HPDE6-E6E7 (cell line): Measurements from ENCODE around the gene ITGAV.

ENCODE experiments used
- DNase-seq: peaks from one replicate; pipeline ENCODE4 v3.0.0; 2011; ENCODE audit warnings: missing footprints; ENCODE audit errors: extremely low spot score

The ITGAV gene

DNA sequence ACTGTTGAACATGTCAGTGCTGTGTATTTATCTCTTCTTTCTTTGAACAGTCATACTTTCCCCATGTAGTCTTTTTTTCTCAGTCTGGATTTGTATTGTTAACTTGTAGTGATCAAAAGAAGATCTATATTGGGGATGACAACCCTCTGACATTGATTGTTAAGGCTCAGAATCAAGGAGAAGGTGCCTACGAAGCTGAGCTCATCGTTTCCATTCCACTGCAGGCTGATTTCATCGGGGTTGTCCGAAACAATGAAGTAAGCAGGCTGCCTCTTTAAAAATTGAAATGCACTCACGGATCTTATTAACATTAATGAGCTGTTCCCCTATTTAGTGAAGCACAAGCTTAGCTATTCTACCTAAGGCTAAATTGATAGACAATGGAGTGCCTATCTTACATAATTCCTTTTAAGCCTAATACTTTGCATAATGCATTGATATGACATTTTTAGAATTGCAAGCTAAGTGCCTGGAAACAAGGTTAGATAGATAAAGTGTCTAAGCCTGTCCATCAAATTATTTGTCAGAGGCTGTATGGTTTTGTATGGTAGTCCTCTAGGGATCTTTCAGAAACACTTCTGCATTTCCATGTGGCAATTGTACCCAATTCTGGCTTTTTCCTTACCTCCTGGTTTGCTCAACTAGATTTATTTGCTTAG, 74.7 kb downstream of the ITGAV start:
- no peak for DNase-seq

GRCh38 chr2:186669146-186669545, 79.3 kb downstream of the ITGAV start:
- DNase-seq = no peak

GRCh38 chr2:186670831-186671230, 81.0 kb downstream of the ITGAV start:
- no peak for DNase-seq

DNA sequence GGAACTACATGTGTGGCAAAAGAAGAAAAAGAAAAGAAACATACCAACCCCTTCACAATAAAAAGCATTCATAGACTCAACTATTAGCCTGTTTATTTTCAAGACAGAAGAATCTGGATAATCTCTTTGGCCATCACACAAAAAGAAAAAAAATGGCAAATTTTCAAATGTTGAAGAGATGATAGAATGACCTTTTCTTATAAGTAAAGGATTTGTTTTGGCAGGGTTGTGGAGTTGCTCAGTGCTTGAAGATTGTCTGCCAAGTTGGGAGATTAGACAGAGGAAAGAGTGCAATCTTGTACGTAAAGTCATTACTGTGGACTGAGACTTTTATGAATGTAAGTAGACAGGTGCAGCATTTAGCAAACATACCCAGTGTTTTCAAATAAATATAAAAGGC, 85.5 kb downstream of the ITGAV start:
- DNase-seq = no peak

DNA sequence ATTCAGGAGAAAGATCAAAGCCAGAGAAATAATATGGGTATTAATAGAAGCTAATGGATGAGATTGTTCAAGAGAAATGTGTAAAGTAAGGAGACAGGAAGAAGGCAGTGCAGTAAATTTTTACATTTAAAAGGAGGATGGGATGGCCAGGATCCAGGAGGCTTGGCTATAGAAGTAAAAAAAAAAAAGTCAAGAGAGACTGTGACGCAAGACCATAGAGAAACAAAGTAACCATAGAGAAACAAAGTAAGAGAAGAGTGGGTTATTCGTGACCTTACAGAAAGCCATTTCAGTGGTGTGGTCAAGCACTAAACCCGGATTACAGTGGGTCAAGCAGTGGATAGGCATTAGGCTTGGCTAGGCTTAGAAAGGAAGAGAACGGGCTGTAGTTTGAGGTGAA, 93.5 kb downstream of the ITGAV start:
- no peak for DNase-seq

GRCh38 chr2:186687807-186688211, 98.0 kb downstream of the ITGAV start:
- DNase-seq = no peak

- DNase-seq = no peak
Measured at GRCh38 chr2:186688813-186689212, 99.0 kb downstream of the ITGAV start.

DNA sequence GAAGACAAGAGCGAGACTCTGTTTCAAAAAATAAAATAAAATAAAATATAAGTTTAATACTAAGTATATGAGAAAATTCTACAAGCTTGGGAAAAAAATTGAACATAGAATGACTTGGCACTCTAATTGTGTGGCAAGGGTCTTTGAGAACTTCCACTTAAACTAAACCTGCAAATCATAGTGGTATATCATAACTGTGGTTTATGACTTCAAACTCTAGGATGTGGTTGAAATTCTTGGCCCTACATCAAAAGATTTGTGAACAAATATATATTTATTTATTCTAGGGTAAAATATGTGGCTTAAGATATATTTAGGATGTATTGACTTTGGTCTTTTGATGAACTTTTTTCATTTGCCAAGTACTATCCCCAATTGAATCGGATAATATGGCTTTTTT, 100.9 kb downstream of the ITGAV start:
- no peak for DNase-seq

- DNase-seq = no peak
Measured at GRCh38 chr2:186691231-186691630, 101.4 kb downstream of the ITGAV start.

DNA sequence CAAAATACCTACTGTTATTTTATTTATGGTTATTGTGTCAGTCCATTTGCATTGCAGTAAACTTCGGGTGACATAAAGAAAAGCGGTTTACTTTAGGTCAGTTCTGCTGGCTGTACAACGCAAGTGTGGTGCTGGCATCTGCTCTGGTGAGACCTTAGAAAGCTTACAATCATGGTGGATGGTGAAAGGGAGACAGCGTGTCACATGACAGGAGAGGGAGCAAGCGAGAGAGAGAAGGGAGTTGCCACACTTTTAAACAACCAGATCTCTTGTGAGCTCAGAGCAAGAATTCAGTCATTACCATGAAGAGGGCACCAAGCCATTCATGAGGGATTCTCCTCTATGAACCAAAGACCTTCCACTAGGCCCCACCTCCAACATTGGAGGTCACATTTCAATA, 102.0 kb downstream of the ITGAV start:
- no peak for DNase-seq

DNA sequence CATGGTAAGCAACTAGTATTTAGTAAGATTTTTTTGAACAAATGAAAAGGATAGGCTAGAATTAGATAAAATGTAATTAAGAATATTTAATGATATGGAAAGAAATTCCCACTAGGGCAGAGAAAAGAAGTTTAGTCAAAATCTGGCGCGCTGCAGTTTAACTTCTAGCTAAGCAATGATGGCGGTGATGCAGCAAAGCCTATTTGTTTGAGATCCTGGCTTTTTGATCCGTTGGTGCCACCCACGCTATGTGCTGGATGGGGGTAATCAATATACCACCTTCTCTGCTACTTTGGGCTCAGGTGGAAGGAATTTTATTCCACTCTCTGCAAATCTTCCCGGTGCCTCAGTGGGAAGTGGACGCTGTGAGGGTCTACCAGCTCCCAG, 103.6 kb downstream of the ITGAV start:
- DNase-seq = no peak

DNA sequence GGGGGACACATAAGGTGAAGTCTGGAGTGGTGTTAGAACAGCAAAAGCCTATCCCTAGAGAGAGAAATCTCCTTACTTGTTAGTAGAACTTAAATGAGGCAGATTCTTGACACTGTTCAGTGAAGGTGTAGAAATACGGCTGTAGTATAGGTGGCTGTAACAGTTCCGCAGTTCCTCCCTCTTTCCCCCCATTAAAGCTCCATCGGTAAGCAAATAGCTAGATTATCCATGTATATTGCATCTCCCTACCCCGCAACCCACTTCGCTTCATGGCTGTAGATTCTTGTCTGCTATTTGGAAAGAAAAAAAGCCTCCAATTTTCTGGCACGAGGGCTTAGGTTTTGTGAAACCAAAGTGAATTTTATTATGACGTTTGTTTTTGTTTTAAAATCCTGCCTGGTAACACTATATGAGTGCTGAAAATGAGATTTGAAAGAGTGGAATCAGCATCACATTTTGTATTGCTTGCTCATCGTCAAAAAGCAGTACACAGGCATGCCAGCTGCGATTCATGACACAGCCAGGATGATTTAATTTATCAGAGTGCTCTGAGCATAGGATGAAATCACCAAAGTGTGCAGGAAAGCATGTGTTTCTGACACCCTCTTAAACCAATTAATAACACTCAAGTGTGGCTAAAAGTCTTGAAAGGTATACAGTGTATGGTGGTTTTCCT, 105.4 kb downstream of the ITGAV start:
- DNase-seq = no peak

- no peak for DNase-seq
Measured at GRCh38 chr2:186696290-186696689, 106.4 kb downstream of the ITGAV start.

DNA sequence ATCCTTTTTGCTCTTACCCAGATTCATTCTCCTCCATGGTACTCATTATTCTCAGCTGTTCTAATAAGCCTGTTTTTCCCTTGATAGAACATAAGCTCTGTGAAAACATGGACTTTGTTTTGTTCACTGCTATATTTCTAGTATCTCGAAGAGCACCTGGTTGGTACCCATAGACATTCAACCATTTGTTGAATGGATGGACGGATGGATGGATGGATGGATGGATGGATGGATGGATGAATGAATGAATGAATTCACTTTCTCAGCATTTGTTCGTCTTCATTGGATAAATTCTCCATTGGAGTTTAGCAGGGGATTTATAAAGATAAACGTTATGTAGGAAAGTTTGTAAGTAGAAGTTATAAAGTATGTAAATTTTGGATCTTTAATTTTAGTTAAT, 106.9 kb downstream of the ITGAV start:
- DNase-seq = no peak

DNA sequence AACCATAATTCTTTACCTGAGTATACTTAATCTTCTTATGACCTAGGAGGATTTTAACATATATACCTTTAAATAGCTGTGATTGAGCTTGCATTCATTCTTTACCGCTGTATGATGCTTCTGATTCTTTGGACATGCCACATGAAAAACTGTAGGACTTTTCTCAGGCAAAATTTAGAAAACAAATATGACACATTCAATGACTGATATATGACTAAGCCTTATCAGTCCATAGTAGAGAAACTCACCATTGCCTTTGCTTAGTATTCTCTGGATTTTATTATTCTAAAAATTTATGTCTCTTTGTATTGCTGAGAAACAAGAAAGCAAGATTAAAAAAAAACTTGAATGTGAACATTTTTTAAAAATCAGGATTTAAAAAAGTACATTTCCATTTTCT, 107.7 kb downstream of the ITGAV start:
- DNase-seq = no peak

GRCh38 chr2:186699742-186700141, 109.9 kb downstream of the ITGAV start:
- no peak for DNase-seq

DNA sequence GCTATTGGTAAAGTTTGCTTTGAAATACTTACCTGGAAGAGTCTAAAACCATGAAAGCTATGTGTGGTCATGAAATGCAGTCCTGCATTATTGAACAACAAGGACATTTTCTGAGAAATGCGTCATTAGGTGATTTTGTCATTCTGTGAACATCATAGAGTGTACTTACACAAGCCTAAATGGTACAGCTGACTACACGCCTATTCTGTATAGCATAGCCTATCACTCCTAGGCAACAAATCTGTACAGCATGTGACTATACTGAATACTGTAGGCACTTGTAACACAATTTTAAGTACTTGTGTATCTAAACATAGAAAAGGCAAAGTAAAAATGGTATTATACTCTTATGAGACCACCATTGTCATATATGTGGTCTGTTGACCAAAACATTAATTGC, 112.2 kb downstream of the ITGAV start:
- no peak for DNase-seq

GRCh38 chr2:186702501-186702900, 112.6 kb downstream of the ITGAV start:
- no peak for DNase-seq

DNA sequence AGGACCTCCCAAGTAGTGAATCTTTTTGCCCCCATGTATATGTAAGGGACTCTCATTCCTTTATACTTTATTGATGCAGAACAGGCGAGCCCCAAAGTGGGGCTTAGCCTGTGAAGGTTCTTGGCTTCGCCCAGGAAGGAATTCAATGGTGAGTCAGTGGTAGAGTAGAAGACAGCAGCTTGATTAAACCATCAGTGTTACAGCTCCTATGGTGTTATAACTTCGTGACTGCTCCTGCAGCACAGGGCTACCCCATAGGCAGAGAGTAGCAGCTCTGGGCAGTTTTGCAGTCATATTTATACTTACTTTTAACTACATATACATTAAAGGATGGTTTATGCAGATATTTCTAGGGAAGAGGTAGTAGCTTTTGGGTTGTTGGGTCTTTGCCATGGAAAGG, 115.0 kb downstream of the ITGAV start:
- no peak for DNase-seq

GRCh38 chr2:186709529-186710450, 119.9 kb downstream of the ITGAV start:
- no peak for DNase-seq

DNA sequence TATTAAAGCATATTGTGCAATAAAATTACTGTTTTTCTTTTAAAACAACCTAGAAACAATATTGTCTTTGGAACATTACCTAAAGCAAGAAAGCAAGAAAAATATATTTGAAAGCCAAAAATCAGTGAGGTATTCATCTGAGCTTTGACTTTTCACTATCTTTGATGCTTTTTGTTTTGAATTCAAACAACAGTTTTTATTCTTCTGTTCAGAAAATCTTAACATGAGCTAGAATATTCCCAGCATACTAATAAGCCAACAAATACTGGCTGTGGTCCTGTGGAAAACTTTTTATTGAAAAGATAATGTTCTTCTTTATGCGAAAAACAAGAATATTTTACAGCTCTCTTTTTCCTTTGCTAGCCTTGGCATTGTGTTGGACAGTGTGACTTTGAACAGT, 123.8 kb downstream of the ITGAV start:
- DNase-seq = no peak

DNA sequence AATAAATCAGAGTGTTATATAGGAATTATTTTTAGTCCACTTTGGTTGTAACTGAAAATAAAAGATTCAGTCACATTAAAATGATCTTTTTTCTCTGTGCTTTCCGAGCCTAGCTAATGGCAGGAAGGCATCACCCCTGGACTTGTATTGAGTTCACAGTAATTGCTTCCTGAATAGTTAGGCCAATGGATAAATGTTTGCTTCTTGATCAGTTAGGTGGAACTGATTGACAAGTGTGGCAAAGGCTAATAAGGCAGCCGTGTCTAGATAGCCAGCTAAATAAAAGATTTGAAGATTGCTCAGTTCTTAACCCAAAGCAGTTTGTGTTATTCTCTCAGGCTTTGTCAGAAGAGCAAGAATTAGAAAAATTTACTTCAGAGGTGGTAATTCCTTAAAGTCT, 124.8 kb downstream of the ITGAV start:
- no peak for DNase-seq

DNA sequence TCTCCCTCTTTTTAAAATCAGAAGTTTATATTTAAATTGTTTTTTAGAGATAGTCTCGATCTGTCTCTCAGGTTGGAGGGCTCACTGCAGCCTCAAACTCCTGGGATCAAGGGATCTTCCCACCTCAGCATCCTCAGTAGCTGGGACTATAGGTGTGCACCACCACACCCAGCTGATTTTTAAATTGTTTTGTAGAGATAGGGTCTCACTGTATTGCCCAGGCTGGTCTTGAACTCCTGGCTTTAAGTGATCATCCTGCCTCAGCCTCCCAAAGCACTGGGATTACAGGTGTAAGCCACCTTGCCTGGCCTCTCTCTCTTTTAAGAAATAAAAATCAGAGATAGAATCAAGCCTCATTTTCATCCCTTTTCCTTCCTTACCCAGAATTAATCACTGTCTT, 126.1 kb downstream of the ITGAV start:
- no peak for DNase-seq
